GM18873 (cell line): ENCODE data around the gene ERP27.

Source experiments
- ATAC-seq: cut with Tn5 transposase; IDR thresholded peaks from one replicate; pipeline ENCODE4 v1.9.1; 2021; ENCODE audit warnings: mild to moderate bottlenecking, moderate library complexity, moderate number of reproducible peaks; ENCODE audit not compliant: unreplicated experiment, low FRiP score

ERP27 gene

DNA sequence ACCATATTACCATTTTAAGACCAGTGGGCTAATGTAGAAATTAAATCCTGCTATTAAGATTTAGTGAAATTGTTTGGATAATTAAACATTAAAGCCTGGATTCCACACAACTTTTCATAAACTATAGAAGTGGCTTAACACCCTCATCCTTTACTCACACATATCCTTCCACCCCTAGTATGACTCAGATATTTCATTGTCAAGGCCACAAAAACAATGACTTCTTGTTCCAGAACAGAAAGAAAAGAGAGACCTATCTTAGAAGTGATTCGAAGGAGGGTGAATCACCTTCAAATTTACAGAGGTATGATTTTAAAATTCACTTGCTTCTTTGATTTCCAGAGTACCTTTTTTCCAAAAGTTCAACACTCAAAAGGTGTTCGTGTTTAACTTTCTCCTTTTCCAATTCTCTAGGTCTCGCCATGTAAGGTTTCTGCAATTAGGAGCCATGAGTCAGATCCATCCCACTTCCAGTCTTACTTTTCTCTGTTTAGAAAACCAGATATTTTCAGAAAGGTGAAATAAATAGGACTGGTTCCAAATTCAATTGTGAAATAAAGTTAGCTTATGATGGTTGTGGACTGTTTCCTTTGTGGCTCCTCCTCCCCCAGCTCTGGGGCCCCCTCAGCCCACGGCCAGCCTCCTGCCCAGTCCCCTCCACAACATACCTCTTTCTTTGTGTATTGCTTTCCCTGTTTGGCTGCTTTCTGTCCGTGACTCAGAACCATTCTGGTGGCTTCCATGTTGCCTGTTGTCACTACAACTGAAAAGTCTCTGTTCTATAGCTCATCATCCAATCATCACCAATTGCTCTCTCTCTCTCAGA, 28.0 kb downstream of the ERP27 start:
- ATAC-seq = no peak

- no peak for ATAC-seq
These were observed 30.4 kb downstream of the ERP27 start for GRCh38 chr12:14907953-14908352.

DNA sequence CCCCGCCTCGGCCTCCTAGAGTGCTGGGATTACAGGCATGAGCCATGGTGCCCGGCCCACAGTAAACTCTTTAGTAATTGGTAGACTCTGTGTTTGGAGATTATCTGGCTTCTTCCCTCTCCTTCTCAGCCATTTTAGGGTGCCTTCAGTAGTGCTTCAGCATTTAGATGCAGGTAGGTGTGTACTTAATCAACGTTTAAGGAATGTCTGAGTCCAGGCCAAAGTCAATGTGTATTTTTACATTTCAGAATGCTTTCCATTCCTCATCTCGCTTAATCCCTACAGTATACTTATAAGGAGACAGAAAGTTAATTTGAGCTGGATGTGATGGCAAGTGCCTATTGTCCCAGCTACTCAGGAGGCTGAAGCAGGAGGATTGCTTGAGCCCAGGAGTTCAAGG, 32.2 kb downstream of the ERP27 start:
- no peak for ATAC-seq

DNA sequence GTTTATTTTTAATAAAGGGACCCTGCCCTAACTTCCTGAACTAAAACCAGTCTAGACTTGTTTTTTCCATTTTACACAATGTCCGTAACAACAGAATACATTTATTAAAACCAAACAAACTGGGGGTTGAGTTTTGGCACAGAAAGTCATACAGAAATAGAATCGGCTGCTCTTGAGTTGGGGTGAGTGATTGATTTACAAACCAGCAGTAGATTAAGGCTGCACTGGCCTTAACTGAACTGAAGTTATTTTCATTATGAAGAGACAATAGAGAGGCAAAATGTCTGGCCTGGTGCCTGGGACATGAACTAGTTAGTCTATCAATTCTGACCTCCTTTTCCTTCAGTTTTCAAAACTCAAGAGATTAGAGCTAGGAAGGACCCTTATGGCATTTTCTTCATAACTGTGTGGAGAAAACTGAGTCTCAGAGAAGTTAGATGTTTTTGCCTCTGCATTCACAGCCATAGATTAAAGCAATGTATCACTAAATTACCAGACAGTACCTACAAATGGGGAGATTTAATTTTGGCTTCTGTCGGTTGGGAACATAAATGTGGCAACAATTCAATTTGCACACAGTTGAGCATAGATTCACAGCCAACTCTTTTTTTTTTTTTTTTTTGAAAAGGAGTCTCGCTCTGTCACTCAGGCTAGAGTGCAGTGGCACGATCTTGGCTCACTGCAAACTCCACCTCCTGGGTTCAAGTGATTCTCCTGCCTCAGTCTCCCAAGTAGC, 32.9 kb downstream of the ERP27 start:
- no peak for ATAC-seq

DNA sequence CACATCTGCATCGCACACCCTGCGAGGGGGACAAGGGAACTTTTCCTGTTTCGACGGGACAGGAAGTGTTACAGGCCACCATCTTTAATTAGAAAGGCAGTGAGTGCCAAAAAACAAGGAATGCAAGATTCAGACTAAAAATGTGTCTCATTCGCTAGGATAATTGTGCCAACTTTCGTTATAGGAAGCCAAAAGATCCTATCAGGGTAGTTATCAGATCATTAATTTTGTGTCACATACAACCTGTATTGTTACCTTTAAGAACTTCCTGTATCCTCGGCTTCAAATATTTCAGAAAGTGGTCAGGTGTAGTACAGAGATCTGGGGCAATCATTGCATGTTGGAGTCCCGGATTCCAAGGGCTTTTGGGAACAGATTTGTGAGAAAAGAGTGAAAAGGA, 33.5 kb downstream of the ERP27 start:
- ATAC-seq = no peak

DNA sequence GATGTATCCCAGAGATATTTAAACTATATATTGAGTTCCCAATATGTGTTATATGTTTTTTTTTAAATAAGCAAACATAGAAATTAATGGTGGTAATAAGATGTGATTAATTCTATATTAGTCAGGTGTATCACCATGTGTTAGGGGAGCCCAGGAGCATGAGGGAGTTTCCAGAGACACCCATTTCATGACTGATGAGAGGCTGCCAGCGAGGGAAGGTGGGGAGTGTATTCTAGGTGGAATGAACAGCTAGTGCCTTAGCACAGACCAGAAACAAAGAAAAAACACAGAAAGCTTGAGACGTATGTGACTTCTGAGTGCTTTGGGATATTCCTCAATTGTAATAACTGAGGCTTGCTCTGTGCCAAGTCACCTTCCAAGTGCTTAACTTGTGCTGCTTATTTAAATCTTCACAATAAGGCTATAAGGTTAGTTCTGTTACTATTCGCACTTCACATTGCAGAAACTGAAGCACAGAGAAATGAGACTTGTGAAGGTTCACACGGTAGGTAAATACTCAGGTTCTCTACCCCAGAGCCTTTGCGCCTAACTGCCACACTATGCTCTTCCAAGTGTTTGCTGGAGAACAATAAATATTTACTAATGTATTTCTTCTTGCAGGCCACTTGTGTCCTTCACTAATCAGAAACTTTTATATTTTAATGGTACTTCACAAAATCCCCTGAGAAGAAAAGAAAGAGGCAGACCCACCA, 34.8 kb downstream of the ERP27 start:
- no peak for ATAC-seq

DNA sequence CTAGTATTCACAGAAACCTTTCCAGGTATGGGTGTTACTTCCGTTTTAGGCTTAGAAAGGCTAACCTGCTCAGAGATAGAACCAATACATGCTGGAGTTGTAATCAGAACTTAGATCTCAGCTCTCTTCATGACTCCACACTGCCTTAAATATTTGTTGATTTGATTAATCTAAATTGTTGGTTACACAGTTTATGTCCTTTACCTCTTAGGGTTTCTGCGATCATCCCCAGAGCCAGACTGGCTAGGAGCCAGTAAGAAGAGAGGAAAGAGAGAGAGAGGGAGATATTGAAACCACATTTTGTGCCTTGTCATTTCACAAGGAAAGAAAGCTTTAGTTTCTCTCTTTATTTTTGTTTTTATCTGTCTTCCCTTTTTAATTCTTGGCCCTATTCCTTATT, 35.9 kb downstream of the ERP27 start:
- ATAC-seq = no peak

GRCh38 chr12:14901228-14901562, 37.1 kb downstream of the ERP27 start:
- ATAC-seq = no peak

DNA sequence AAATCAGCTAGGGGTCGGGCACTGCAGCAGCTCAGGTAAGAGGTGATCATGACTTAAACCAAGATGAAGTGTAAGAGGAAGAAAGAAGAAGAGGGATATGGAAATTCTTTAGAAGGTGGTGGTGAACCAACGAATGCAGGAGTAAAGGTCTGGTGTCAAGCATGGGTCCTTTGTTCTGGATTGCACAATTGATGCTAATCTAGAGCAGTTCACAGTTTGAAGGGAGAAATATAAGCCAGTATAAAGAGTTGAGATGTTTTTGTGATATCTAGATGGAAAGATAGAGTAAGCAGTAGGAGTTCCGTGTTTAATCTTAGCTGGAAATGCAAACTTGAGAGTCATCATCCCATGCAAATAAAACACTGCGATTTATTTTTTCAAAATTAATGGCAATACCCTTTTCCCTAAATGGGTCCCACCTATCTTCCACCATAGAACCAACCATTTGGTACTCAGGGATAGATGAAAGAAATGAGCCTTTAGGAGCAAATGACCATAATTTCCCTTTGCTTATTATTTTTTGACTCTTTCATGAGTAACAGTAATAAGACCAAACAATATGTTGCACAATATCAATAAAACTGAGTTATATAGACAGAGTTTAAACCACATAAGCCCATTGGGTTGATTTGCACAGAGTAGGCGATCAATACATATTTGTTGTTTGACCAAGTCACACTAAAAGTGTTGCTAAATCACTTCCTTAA, 37.7 kb downstream of the ERP27 start:
- no peak for ATAC-seq

DNA sequence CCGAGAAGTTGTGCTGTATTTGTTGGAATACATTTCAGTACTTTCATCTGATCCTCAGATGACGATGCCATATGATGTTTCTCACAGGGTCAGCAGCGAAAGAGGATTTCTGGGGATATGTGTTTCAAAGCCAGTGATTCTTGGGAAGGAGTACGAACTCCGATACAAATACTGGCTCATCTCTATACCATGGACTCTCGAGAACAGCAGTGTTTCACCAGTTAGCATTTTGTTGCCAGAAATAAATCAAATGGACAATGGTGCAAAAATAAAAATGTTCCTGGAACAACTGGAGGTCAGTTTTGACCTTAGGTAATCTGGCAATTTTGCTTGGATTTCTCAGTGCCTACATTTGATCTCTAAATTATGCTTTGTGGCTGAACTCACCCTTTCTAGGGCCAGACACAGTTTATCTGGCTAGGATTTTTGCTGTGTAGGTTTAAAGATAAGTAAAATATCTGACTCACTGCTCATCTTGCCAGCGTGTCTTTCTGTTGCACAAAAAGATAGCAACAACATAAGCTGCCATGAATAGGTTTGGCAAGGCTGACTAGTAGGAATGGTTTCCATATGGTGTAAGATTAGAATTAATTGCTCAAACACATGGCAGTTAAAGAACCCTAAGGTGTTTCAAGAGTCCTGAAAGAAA, 41.7 kb downstream of the ERP27 start:
- no peak for ATAC-seq

GRCh38 chr12:14893506-14894250, 44.7 kb downstream of the ERP27 start:
- no peak for ATAC-seq

GRCh38 chr12:14892726-14893505, 45.4 kb downstream of the ERP27 start:
- ATAC-seq = no peak

- ATAC-seq = no peak
These were observed 47.6 kb downstream of the ERP27 start for GRCh38 chr12:14890701-14891100.

- no peak for ATAC-seq
These were observed 52.1 kb downstream of the ERP27 start for GRCh38 chr12:14886271-14886670.

- ATAC-seq = no peak
These were observed 52.6 kb downstream of the ERP27 start, which contains the start of gene MGP for GRCh38 chr12:14885718-14886221. TSS of gene MGP (minus strand) at chr12:14885854. CDS start at chr12:14885791, 63 bp downstream.

DNA sequence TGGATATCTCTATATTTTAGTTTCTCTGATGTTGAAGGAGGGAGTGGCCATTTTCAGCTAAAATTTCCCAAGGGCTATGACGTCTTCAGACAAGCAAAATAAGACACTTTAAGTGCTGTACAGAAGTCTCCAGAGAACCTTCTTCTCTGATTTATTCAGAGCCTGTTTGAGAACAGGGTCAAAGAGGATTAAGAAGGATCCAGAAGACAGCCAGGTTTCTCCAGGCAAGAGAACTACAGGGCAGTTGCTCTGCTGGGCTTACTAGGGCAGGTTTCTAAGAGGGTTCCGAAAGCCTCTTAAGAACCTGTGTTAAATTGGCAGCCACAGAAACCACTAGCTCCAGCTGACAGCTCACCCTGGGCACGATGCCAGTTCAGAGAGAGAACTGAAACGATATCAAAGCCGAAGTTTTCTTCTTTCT, 53.9 kb downstream of the ERP27 start:
- peak; percentile 91 for ATAC-seq

DNA sequence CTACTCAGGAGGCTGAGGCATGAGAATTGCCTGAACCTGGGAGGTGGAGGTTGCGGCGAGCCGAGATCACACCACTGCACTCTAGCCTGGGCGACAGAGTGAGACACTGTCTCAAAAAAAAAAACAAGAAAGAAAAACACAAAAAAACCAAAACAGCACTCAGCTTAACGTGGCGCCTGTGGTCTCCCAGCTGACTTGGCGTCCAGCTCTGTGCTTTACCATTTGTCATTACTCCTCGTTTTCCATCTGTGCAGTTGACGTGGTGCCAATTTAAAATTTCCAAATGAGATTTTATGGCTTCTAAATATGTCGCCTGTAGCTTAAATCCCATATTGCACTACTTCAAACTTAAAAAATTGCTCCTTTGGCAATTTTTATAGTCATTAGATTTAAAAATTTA, 54.7 kb downstream of the ERP27 start:
- no peak for ATAC-seq

DNA sequence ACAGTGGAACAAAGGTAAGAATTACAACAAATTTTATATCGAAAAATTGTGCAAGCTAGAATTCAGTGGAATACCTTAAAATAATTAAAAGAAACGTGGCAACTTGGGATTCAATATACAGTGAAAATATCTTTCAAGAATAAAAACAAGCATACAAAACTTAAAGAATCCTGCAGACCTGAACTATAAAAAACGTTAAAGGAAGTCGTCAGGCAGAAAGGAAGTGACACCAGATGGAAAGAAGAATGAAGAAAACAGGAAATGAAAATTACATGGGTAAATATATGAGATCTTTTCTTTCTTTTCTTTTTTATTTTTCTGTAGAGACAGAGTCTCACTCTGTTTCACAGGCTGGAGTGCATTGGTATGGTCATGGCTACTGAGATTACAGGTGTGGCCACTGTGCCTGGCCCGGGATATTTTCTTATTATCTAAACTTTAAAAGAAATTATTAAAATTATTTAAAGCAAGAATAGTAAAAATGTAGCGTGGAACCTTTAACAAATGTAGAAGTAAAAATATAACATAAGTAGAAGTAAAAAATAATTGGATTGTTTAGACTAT, 57.4 kb downstream of the ERP27 start:
- ATAC-seq = no peak
